GM18508 (cell line): ENCODE measurements around the gene TOMM6.
A peak's percentile ranks its signal among the peaks of the same experiment; 100 is the strongest.
"Not testable (repeated sequence)": the region's sequence is repeated elsewhere in the genome, so short reads cannot be mapped to it uniquely, and the experiment has no call there.

Source experiments
- ATAC-seq: cut with Tn5 transposase; IDR thresholded peaks from one replicate; pipeline ENCODE4 v1.9.1; 2021; ENCODE audit warnings: moderate number of reproducible peaks; ENCODE audit not compliant: insufficient read depth, unreplicated experiment

TOMM6 gene

DNA sequence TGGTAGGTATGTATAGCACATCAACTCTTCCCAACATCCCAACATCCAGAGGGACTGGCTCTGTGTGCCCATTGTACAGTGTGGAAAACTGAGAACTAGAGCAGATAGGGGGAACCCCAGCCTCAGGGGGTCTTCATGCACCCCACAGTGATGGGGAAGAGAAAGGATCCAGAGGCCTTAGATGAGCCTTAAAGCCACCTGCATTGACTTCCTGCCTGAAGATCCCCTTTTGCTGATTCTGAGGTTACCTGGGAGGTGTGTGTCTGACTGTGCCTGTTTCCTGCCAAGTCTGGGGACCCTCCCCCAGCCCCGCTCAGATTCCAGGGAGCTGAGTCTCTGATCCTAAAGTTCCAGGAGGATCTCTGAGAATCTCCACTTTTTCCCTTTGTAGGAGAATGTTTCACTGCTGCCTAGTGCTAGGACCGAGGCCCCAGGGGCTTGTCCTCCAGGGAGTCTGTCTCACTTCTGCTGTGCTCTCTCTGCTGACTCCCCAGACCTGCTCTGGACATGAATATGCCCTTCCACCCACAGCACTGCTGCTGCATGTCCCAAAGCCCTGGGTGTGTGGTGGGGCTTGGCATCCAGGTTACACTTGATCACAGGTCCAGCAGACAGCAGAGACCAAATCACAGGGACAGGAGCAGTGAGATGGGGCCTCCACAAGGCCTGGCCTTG lies 27.5 kb upstream of the TOMM6 start:
- no peak for ATAC-seq

DNA sequence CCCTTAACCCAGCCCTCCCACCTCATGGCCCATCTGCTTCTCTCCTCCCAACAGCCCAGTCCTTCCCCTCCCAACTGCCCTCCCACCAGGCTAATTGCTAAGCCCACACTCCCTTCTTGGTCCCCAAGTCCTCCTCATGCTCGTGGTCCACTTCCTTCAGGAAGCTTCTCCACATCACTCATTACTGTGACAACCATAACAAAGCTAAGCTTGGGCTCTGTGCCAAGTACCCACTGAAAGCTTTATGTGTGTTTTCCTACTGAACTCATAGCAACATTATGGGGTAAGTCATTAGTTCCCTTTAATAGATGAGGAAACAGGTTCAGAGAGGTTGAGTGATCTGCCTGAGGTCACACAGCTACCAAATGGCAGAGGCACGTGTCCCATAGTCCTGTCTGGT lies 24.0 kb upstream of the TOMM6 start:
- no peak for ATAC-seq

DNA sequence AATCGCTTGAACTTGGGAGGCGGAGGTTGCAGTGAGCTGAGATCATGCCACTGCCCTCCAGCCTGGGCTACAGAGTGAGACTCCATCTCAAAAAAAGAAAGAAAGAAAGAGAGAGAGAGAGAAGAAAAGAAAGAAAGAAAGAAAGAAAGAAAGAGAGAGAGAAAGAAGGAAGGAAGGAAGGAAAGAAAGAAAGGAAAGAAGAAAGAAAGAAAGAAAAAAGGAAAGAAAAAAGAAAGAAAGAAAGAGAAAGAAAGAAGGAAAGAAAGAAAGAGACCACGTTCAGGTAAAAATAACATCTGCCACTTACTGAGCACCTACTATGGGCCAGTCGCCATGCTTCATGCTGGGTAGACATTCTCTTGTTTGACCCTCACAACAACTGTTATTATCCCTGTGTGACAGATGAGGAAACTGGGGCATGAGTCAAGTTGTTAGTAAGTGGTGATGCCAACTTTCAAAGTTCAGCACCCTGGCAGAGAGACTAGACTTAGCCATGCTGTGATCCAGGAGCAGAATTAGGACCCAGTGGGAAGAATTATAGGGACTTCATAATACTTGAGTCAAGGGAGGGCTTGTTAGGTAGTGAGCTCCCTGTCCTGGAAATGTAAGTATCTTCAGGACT lies 21.3 kb upstream of the TOMM6 start:
- ATAC-seq = not testable (repeated sequence)

DNA sequence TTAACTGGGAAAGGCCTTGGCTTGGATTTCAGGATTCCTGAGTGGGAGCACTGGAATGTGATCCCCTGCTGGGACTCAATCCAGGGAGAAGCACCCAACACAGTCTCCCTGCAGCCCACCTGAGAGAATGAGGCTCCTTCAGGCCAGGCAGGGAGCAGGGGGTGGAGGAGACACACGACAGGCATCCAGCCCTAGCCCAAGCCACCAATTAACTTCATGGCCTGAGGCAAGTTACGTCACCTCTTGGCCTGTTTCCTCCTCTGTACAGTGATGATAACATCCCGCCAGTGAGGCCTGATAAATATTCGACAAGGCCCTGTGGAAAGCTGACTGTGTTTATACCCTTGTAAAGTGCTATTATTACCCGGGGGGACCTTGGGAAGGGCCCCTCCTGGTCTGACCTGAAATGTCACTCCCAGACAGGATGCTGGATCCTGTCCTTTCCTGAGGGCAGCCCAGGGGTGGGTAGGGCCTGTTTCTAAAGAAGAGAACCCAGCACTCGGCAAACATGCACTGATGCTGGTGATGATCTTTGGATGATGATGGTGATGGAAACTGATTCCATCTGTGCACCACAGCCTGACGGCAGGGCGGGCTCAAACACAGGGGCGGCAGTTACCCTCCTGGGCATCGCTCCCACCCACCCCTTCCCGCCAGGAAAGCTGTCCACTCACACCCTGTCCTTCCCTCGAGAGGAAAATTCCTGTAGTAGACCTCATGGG lies 20.2 kb upstream of the TOMM6 start:
- ATAC-seq = no peak

DNA sequence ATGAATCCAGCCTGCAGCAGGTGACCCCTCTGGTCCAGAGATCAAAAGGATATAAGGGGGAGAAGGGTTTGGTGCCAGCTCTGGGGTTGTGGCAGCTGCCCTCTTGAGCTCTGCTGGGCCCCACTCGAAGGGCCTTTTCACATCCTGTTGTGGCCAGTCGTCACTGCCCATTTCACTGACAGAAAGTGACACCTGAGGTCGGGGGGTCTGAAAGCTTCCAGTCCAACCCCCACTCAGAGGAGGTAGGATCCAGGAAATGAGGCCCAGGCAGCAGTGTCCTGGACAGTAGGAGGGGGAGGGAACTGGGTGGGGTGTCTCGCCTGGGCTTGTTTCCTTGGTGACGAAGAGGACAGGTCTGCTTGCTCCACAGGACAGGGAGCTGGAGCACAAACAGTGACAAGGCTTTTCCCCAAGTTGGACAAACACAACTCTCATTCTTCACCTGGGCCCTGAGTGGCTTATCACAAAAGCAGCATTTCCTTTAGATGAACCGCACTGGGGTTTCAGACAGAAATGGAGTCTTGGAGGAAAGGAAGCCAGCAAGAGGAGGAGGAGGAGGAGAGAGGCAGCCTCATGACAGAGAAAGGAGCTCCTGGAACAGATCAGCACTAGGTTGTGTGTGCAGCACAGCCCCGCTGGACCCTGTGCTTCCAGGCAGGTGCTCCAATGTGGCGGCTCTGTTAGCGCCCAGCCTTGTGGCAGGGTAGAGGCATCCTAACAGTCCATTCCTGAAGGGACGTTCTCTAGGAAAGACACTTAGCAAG lies 18.8 kb upstream of the TOMM6 start:
- no peak for ATAC-seq

DNA sequence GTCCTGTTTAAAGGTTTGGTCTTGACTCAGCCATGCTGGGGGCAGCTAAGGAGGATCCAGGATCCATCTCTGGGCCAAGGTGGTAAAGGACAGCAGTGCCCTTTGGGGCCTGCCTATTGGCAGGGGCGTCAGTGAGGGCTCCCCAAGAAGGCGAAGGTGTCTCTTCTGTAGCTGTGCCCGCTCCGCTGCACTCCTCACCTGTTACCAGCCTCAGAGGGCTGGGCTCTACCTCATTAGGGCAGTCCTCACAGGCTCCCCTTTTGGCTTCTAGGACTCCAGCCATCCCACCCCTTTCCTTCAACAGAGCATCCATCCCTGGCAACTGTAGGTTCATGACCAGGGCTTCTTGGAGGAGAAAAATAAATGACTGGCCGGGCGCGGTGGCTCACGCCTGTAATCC lies 18.1 kb upstream of the TOMM6 start:
- ATAC-seq = no peak

DNA sequence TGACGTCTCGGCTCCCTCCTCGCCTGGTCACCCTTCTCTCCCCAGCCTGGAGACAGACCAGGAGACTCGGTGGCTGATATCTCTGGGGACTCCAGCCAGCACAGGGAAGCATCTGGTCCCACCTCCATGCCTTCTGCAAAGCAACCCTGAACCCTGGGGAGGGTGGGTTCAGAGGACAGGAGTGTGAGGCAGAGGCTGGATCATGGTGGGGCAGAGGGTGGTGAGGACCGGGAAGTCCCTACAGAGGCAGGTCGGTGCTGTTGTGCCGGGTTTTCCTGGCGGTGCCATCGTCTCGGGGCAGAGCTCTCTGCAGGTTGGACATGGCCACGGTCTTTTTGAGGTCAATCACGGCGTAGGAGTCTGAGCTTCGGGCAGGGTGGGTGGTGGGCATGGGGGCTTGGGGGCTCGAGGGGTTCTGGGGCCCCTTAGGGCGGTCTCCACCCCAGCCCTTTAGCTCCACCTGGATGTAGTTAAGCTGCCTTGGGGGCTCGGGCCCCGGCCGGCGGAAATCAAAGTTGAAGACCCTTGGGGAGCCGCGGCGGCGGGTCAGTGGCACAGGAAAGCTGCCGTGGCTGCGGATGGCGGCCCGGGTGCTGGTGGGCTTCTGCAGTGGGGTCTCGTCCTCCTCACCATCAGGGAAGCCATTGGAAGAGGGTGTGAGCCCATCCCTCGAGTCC lies 17.0 kb upstream of the TOMM6 start:
- ATAC-seq = no peak

DNA sequence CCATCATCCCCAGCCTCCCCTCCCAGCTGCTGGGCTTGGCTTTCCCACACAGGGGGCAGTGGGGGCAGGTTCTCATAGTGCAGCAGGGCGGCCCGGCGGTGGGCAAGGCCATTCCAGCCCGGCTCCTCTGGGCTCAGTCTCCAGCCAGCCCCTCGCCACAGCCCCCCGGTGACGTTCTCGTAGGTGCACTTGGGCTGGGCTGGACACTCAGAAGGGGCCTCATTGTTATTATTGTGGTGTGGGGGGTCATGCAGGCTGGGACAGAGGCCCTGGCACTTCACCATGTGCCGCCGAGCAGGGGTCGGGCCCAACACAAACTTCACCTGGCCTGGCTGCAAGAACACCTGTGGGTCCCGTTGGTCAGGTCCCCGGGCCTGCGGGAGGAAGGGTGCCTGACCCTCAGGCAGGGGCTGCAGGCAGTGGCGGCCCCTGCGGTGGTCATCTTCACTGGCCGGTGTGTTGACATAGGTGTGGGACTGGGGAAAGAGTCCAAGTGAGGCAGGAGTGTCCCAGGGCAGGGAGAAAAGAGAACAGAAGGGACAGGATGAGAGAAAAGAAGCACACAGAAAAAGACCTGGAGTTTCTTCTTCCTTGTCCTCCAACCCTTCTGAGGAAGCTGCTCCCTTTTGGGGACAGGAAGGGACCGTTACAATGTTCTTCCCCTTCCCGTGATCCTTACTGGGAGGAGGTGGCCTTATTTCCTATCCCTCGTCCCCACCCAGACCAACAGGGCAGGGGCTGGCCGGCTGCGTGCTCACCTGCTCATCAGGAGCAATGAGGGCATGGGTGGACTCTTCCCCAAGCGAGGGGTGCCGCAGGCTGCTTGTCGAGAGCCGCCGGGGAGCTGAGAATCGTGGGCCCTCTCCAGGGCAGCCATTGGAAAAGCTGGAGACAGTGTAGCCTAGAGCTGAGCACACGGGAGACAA lies 16.2 kb upstream of the TOMM6 start:
- ATAC-seq = no peak

DNA sequence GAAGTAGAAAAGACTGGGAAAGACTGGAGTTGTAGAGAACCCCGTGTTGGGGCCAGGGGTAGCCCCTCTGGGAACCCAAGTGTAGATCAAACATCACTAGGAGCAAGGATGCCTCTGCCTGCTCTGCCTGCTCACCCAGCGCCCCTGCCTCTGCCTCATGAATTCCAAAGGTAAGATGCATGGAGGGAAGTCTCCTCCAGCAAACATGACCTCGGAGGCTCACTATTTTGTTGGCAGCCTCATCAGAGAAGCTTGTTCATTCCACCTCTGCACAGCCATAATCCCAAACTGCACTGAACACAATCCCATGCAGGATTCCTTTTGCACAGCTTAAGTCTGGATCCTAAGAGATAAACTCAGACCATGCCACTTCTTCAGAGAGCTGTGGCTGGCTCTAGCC lies 12.7 kb upstream of the TOMM6 start:
- no peak for ATAC-seq

DNA sequence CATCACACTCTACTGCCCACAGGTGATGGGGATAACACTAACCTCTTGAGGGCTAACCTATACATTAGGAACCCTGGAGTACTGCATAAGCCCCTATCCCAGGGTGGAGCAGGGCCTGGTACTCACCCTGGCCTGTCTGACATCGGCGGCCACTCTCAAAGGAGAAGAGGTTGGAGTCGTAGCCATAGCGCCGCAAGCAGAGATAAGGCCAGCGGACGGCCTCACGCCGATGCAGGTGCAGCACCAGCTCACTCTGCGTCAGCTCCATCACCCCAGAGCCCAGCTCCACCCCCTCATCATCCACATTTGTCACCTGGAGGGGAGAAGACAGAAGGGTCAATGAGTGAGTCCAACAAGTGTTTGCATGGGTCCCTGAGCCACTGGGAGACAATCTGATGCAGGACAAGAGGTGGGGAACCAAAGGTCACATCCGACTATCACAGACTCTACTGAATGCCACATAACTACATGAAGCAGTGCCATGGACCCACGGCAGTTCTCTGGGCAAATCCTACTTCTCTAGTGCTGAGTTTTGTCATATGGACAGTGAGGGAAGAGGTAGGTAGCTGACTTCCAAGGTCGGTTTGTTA lies 12.1 kb upstream of the TOMM6 start:
- ATAC-seq = no peak

DNA sequence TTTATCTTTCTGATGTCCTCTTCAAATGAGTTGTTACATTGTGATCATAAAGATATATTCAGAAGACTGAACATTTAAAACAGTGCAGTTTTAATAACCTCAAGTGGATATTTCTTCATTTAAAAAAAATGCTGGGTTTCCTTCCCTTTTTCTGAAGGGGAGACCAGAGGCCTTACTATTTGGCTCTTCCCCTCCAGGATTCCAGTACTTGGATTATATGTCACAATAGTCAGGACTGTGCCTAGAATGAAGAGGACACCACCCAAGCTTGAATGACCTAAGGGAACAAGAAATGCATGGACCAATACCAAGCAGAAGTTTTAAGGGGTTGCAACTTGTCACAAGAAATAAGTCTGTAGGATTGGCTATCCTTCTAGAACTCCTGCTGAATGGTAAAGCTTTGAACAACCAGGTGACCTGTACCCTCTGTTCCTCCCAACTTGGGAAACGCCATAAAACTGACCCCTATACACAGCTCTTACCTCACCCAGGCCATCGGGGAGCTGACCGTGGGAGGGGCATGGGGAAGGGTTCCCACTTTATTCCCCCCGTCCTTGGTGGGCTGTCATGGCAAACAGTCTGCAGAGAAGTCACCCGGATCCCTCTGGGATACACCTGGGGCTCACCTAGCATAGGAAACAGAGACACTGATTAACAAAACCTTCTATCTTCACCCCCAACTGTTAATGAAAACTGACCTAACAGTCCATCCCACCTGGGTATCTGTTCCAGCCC lies 9.8 kb upstream of the TOMM6 start:
- no peak for ATAC-seq

DNA sequence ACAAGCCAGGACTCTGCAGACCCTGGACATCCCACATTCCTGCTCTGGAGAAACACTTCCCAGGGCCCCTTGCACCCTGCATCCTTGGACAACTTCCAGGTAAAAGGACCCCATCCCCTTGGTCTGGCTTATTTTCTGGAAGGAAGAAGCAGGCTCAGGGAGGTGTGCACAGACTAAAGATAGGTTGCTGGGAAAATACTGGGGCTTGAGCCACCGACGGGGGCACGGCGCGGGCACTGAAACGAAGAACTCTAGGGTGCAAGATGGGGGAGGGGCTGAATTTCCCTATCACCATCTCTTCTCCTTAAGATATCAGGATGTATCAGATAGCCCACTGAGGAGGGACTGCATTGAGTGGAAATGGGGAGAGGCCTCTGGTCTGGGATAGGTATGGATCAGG lies 8.6 kb upstream of the TOMM6 start:
- no peak for ATAC-seq

DNA sequence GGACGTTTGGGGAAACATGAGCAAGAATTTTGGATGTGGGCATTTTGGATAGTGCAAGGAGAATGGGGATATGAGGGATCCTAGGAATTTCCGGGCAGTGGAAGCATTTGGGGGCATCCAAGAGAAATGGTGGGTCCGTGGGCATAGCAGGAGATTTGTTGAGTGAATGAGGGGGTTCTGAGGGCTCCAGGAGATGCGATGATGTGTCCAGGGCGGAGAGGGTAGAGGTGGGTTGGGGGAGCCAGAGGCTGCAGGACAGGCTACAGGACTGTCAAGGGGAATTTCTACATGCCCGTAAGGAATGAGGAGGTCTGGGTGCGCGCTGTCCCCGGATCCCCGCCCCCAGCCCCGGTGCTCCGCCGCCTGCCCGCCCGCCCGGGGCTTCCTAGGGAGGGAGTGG lies 8.2 kb upstream of the TOMM6 start:
- no peak for ATAC-seq

DNA sequence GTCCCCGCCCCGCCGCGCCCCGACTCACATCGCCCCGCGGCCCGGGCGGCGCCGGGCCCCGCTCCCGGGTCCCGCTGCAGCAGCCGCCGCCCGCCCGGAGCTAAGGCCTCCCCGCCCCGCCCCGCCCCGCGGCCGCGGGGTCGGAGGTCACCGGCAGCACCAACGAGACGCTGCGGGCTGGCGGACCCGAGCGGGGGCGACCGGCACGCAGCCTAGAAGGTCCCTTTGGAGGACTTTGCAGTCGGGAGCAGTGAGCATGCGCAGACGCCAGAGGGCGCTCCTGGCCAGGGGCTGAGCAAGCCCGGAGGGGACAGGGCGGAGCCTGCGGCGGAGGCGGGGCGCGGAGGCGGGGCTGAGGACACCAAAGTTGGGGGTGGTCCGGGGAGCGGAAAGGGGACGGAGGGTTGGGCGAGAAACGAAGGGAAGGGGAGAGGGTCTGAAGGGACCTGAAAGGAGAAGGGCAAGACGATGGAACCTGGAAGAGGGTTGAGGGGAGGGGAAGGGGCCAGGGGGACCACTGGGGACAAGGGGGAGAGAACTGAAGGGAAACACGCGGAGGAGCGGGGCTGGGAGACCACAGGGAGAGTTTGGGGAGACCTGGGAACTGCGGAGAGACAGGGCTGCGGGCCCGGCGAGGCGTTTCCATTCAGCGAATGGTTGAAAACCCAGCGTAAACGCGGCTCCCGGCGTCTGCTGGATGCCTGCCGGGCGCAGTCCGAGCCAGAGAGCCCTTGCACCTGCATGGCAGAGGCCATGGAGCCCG lies 7.5 kb upstream of the TOMM6 start, which contains the start of gene FRS3:
Gene FRS3, minus strand, starts transcription at position 113 of the 763 bp plus-strand sequence. CDS start 2,913 bp downstream, outside the sequence.
- peak; percentile 81 for ATAC-seq

DNA sequence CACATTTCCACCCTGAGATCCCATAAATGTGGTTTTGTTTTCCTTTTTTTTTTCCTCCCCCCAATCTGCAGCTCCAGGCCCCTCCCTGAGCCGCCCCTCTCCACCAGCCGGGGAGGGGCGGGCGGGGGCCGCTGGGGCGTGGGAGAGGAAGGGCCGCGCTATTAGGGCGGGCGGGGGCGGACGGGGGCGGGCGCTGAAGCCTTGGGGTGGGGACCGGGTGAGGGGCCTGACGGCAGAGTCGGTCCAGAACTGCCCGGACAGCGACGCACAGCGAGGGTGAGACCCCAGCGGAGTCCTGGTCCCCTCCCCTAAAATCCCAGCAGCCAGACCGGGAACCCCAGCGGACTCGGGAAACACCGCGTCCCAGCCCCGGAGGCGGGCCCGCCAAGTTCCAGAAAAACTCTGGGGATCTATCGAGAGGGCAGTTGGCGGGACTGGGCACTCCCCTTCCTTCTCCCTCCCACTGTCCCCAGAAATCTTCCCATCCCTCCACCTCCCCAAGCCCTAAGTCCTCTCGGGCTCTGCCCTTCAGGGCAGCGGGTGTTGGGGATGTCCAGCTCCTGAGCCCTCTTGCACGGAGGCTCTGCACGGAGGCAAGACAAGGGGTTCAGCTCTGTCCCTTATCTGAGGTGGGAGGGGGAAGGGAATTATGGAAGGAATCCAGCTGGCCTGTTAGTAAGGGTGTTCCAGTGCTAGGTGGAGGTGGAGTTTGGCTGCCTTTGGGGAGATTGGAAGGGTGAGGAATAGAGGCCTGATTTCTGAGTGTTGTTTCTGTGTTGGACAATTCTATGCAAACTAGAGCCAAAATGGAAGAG lies 6.7 kb upstream of the TOMM6 start, which contains the start of gene PRICKLE4:
Gene PRICKLE4, plus strand, starts transcription at position 232 of the 815 bp plus-strand sequence. CDS start 2,692 bp downstream, outside the sequence.
- no peak for ATAC-seq

DNA sequence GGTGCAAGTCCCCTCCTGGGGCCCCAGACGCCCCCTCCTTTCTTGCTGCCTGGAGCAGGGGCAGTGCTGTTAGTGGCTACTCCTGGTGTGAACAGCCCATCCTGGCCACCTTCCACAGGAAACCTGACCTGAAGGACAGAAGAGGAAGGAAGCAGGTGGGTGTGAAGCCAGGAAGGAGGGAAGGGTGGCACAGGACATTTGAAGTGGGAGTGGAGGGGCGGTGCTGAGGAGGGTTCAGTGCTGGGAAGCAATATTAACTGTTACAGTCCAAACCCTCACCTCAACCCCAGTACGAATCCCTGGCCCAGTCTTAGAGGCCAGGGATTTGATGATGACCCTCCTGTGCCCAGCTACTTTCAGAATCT lies 6.1 kb upstream of the TOMM6 start:
- no peak for ATAC-seq
